ENCODE measurements around the gene LPIN1. TPM values are rescaled to one million over a fixed set of nuclear protein-coding genes. Genes with fewer than 3 reads are reported as not detected.

LPIN1 gene
- total RNA-seq, 2 donors from 2014 or later: 24.4 to 34.9 TPM

DNA sequence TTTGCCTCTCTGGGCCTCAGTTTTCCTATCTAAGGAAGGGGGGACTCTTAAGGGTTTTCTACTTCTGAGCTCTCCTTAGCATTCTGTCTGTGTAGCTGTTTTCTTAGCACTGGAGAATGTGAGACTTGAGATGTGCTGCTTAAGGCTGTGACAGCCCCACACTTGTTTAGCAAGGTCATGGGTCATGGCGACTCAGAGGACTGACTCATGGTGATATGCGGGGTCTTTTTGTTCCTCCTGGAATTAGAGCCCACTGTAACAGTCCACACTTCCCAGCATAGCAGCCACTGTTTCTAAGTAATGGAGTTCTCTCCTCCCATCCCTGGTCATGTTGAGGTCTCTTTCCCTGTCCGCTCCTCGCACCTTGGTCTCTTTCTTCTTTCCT, 4.1 kb upstream of the LPIN1 start:
- intact Hi-C loops (cut with DNase I, micrococcal nuclease): no loop called here
- ATAC-seq (no peak), DNase-seq (no peak)

DNA sequence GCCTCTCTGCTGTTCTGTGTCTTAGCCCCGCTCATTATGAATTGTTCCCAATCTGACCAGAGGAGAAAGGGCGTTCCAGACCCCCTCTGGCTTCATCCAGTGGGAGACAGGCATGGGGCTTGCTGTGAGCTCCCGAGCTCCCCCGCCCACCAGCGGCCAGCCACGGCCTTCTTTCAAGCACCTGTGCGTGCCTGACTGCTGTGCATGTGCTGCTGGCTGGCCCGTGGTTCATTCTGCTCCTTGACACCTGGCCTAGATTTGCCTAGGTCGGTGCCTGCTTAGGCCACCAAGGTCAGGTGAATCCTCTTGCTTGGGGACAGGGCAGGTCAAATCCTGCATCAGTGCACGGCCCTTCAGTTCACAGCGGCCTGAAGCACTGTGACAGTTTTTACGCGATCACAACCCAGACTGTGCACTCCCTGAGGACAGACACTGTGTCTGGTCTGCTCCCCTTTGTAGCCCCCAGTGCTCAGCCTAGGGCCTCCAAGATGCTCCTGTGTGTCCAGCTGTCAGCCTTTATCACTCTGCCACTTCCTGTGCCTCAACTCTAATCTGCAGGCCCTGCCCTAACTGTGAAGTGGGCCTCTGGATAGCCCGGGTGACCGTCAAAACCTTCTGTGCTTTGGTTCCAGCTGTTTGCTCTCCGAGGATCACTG, 3.6 kb upstream of the LPIN1 start:
- intact Hi-C loops (cut with DNase I, micrococcal nuclease): no loop called here
- DNase-seq (no peak), ATAC-seq (no peak)

DNA sequence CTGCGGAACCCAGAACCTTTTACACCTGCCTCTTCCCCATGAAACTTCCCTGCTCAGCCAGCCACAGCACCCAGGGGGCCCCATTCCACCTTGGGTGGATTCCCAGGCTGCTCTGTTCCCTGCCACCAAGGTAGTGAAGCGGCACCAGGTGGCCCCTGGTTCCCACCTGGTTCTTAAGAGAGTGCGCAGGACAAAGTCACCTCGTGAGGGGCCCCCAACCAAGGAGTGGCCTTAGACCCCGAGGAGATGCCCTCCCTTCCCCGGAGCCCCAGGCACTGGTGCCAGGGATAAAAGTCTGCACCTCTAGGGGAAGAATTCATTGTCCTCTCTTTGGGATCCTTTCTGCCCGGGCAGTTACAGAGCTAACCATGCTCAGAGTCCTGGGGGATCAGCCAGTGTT, 3.1 kb upstream of the LPIN1 start:
- intact Hi-C loops (cut with DNase I, micrococcal nuclease): no loop called here
- DNase-seq (no peak), ATAC-seq (no peak)

DNA sequence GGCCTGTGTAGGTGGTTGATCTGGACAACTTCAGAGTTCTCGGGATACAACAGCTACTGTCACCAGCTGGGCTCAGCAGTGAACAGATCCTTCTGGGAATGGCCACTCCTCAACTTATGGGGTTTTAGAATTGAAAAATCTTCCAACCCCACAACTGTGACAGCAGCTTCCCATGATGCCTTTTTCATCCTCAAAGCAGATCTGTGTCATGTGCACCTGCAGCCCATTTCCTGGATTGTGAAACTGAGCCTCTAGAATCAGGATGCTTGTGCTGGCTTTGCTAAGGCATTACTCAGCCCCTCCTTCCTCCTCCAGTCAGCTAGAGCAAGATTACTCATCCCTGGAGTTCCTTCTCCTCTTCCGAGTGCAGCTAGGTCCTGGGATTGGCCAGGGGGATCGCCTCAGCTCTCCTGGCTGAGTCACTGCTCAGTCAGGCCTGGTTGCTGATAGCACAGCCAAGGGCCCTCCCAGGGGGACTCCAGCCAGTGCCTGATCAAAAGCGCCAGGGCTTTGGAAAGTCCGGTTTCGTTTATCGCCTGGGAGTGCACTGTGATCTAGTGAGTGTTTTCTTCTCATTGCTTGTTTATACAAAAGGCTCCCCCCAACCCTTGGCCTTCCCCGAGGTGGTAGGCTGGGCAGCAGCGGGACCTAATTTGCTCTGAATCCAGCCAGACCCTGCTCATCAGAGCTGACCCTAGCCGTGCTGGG, 2.4 kb upstream of the LPIN1 start:
- DNase-seq (peak; percentile 92 to 98), ATAC-seq (peak; percentile 86)
- intact Hi-C loops (cut with DNase I, micrococcal nuclease): no loop called here

DNA sequence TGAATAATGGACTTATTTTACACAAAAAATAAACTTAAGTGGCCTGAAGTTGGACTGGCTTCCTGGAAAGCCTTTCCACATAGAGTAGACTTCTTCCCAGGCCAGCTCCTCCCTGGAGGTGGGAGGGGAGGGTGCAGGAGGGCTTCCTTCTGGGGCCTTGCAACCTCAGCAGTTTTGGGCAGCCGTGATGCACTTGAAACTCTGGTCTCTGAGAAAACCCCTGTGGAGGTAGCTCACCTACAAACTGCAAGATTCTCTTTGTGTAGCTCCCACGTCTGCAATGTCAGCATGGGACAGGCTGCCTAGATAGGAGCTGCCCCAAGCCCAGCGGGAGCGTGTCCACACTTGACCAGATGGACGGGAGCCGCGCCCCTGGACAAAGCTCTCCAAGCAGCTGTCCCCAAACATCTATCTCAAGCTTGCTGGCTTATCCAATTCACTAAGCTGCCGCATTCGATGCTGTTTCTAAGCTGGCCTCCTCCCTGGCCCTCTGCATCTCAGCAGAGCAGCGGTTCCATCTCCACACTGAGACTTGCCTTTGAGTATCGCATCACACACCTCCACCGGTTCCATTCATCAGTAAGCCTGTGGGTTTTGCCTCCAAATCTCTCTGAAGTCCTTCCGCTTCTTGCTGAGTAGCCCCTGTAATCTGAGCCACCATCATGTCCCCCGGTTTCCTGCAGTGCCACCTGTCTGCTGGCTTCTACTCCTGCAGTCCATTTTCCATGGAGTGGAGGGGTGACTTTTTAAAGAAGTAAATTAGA, 1.6 kb upstream of the LPIN1 start:
- ATAC-seq (no peak), DNase-seq (no peak)
- intact Hi-C loops (cut with DNase I, micrococcal nuclease): no loop called here

DNA sequence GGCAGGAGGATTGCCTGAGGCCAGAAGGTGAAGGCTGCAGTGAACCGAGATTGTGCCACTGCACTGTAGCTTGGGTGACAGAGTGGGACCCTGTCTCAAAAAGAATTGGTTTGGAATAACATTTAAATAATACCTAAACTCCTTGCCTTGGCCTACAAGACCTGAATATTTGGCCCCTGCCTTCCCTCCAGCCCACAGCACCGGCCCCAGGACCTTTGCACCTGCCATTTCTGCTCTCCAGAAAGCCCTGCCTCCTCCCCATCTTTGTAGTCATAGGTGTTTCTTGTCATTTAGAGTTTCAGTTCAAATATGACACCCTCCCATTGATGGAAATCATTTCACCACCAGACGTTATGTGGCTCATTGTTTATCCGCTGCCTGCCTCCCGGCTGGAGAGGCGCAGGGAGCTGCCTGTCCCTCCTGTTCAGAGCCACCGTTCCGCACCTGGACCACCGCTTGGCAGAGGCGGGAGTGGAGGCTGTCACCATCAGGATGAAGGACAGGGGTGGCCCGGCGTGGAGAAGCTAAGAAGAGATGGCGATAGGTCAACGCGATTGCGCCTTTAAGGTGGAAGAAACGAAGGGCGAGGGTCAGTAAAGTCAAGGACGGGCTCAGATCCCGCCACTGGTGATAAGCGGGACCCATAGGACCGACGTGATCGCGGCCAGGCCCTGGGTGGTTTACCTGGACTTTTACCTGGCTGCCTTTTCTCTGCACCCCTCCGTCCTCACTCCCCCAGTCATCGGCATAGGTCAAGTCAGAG, 638 bp upstream of the LPIN1 start:
- intact Hi-C loops (cut with DNase I, micrococcal nuclease): no loop called here
- no peak for ATAC-seq
- DNase-seq: no peak

DNA sequence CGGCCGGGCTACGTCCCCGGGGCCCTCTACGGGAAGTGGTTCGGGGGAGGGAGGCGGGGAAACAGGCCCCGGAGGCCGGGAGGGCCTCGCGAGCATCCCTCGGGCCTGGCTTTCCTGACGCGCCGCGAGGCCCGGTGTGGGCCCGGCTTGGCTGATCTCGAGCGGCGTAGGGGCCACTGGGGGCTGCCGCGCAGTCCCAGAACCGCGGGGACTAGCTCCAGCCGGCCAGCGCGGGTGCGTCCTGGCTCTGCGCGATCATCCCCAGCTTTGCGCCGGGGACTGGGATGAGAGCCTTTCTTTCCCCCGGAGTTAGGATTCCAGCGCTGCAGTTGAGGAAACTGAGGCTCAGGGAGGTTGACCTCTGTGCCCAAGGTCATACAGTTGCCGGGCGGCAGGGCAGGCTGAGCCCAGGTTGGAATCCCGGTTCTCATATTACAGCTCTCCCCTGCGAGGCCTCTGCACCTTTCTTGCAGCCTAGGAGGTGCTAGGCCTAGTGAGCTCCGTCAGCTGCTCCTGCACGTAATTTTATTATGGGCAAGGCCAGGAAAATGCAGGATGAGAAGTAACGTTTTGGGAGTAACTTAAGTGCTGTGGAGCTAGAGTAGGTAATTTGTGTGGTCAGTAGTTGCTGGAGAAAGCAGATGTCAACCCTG, 501 bp downstream of the LPIN1 start:
- DNase-seq (peak; percentile 51 to 62), ATAC-seq (peak; percentile 34)
- intact Hi-C loops (cut with DNase I, micrococcal nuclease): no loop called here

DNA sequence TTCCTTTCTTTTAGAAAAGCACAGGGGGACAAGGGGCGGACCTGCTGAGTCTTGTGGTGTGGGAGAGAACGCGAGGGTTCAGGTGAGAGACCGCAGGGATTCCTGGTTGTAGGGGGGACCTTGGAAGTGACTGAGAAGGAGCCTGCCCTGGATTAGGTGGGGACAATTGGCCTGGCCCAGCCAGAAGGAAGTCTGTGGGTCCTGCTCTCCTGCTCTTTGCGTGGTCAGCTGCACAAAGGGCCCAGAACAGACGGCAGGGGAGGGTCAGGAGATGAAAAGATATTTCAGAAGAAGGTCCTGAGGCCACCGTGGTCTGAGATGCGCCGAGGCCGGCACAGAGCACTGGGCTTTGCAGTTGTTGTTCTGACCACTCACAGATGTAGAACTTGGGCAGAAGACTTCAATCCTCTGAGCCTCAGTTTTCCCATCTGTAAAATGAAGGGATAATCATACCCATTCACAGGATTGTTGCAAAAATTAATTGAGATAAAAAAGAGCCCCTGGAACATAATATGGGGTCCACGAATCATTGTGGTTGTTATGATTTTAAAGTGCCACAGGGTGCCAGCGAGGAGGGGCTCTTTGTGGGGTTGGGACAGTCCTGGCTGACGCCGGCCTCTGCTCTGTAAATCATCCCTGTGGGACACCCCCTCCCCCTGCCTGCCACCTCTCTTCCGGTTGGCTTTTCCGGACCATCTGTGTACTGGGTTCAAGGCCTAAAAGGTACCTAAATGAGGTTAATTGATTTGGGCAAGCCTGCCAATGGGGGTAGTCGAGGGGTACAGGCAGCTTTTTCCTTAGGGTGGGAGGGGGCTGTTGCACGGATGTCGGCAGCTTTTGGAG, 1.8 kb downstream of the LPIN1 start:
- intact Hi-C loops (cut with DNase I, micrococcal nuclease): no loop called here
- DNase-seq (no peak), ATAC-seq (no peak)

DNA sequence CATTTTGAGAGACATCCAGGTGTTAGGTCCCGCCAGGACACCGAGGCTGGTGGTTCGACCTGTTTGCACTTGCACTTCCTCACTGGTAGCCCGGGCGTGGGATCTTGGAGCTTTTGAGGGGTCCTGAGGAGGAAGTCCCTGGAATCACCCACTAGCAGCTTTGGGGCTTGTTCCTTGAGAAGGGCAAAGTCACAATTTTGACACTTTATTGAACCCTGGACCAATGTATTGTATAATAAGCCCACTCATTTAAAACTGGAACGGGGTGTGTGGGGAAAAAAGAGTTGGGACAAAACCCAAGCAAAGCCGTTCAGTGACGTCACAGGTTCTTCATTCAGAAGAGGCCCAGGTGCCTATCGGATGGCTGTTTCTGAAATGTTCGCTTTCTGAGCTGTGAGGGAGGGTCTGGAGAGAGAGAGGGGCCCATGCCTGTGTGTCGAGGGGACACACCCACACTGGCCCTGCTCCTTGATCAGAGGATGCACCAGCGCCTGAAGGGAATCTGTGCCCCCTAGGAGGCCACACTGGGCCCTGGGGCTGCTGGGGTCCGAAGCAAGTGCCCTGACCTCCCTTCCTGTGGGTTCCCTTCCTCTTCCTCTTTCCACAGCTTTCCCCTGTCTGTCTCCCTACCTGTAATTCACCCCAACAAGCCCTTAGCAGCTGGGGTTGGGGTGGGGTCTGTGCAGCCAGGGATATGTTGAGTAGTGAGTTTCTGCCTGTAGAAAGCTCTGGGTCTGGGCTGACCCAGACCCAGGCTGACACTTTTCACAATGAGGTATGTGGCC, 2.6 kb downstream of the LPIN1 start:
- DNase-seq (no peak), ATAC-seq (no peak)
- intact Hi-C loops (cut with DNase I, micrococcal nuclease): no loop called here

DNA sequence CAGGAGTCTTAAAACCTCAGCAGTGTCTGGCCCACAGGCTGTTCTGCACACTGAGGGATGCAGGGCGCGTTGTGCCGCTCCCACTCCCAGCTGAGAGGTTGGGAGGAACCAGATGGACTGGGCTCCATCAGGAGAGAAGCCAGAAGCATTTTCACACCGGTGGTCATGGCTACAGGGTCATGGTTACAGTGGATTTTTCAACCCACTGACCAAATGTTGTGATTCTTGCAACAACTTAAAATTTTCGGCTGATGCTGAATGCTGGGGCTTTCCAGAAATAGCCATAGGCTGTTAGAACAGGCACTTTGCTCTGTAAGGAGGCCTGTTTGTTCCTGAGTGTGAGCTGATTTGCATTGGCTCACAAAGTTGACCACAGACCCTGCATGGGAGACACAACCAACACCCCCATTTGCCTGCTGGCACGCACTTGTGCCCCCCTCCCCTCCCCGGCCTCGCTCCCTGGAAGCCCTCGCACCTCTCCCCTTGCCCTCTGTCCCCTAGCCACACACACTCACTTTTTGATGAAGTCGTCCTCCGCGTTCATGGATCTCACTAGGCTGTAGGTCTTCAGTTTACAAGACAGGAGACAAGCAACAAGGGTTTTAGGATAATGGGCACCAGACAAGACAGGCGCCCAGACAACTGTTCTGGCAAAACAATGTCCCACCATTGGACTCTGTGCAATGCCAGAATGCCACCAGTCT, 3.4 kb downstream of the LPIN1 start:
- no peak for ATAC-seq
- intact Hi-C loops (cut with DNase I, micrococcal nuclease): no loop called here
- DNase-seq: no peak

DNA sequence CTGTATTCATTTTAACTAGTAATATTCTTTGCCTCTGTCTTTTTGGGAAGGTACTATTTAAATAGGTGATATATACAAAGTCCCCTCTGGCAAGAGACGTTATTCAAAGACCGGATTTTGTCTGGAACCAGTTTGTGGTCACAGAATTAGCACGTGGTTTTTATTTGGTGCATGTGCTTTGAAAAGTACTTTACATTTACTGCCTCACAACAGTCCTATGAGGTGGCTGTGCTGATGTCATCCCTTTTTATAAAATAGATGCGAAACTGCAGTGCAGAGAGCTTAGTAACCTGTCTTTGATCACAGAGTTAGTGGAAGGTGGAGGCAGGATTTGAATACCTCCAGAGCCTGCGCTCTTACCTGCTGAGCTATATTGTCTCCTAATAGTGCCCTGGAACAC, 4.0 kb downstream of the LPIN1 start:
- no peak for ATAC-seq
- intact Hi-C loops (cut with DNase I, micrococcal nuclease): no loop called here
- DNase-seq: no peak

DNA sequence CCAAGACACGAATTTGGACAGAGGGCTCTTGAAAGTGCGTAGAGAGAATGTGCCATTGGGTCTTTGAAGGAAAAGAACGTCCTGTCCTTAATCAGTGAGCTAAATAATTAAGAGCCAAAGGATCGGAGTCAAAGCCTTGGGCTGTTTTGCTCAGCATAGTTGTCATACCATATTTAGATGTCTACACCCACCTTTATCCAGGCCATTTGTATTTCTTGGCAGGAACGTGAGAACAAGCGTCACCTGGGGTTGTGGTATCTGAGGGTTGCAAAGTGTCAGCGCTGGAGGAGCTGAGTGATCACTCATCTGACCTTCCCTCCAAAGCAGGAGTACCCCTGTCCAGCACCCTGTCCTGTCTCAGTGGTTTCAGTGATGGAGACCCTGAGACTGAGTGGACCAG, 4.5 kb downstream of the LPIN1 start:
- DNase-seq (no peak), ATAC-seq (no peak)
- intact Hi-C loops (cut with DNase I, micrococcal nuclease): no loop called here

DNA sequence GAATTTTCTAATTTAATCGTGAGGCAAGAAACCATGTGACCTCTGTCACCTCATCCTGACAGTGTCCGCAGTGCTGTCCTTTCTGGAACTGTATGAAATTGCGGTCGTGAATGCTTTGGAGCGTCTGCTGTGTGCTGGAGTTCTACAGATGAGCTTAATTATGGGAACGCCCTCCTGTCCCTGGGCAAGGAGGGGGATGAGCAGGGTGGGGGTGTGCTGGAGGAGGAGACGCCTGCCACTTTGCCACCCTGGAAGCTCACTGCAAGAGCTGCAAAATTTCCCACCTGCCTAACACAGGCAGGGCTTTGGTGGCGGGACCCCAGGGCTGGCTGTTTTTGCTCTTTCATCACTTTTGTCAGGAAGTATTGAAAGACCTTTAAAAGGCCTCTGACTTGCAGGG, 6.5 kb downstream of the LPIN1 start:
- intact Hi-C loops (cut with DNase I, micrococcal nuclease): no loop called here
- ATAC-seq: peak; percentile 43
- no peak for DNase-seq

DNA sequence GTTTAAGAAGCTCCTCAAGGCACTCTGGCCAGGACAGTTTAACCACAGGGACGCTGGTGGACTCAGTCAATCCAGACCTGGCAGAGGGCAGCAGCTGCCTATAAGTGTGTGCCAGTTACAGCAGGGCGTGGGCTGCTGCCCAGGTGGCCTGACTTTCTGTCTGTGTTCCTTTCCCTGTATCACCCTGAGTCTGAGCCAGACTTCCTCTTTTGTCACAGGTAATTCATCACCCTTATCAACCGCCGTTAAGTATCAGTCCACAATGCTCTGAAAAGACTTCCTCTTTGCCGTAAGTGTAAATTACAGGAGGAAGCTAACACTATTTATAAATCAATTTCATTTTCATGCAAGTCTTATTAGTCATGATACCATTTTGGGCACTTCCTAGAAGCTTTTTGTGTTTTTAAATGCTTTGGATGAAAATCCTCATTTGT, 7.0 kb downstream of the LPIN1 start:
- intact Hi-C loops (cut with DNase I, micrococcal nuclease): no loop called here
- ATAC-seq: peak; percentile 96
- peak; percentile 78 to 91 for DNase-seq

DNA sequence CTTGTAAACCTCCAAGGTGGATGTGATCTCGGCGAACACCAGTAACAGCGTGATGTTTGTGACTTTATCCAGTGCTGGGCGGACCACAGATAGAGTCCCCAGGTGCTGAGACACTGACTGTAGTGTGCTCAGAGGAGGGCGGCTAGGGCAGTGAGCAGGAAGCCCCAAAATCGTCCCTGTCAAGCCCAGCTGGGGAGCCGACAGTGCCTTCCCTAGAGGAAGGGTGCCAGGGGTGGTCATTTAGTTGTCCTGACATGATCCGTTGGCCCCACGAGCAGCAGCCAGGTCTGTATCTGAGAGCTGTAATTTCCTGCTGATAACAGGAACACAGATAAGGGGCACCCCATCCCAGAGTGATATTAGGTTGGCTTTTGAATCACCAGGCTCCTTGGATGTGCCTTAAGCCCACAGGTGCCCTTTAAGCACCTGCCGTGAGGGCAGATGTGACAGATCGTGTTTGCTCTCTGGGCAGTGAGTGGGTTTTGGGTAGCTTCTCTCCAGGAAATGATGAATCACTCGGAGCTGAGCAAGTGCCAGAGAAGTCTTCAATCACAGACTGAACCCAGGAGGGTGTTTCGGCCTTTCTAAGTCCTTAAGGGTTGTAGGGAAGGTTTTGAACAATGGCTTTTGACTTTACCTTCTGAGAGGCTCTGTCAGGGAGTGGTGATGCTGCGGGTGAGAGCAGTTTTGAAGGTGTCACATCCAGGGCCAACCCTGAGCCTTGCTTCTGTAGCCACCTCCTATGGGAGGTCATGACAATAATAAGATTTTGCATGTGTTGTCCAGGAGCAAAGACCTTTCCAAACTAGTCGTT, 7.7 kb downstream of the LPIN1 start:
- intact Hi-C loops (cut with DNase I, micrococcal nuclease): no loop called here
- peak; percentile 46 to 69 for DNase-seq
- ATAC-seq: peak; percentile 59

DNA sequence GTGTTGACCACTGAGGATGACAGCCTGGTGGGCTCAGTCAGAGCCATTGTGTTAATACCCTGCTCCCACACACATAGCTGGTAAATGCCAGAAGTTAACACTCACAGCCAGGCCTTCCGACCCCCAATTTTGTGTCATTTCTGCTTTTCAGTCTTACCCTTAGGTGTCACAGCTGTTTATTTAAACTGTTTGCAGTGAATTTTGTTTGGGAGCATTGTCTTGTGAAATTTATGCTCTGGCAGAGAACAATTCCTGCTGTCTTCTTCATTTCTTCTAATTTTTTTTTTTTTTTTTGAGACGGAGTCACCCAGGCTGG, 8.2 kb downstream of the LPIN1 start:
- ATAC-seq (no peak), DNase-seq (no peak)
- intact Hi-C loops (cut with DNase I, micrococcal nuclease): no loop called here
